PC-9 (cell line): ENCODE results near the gene STYXL2. TPM values are rescaled to one million over a fixed set of nuclear protein-coding genes. Genes with fewer than 3 reads are reported as not detected.

Experiments
- BruUV-seq: library from RNA; stranded (reverse); fragments of 400-500 nt; replicated peaks from 2 replicates; lab custom pipeline; 2021; lab: Mats Ljungman, UMichigan
- CTCF ChIA-PET: fragments of 300-600 bp; sonication (Branson Sonifier 250); formaldehyde crosslinking; loops from one replicate; lab custom pipeline; 2022; ENCODE audit warnings: antibody characterized with exemption; lab: Charles Lee
- POLR2A ChIA-PET: fragments of 300-600 bp; sonication (Branson Sonifier 250); formaldehyde crosslinking; loops from one replicate; lab custom pipeline; 2022; ENCODE audit warnings: antibody characterized with exemption; ENCODE audit not compliant: unreplicated experiment; lab: Charles Lee
- DNase-seq, 2 experiments: peaks; one replicate each; pipeline versions ENCODE4 v3.0.0 to v3.0.0-alpha.2; 2015 to 2022; ENCODE audit warnings: mixed read lengths in 1 of 2
- H2AFZ ChIP-seq: fragments of 200-600 bp; sonication (generic); 2 replicates; pipeline ENCODE4 v1.8.1; 2017; ENCODE audit warnings: antibody characterized with exemption
- H3F3A ChIP-seq: fragments of 200-600 bp; sonication (generic); 2 replicates; pipeline ENCODE4 v1.8.1; 2017; ENCODE audit warnings: antibody characterized with exemption, mild to moderate bottlenecking, low read depth; ENCODE audit not compliant: insufficient read depth
- H3K27ac ChIP-seq: fragments of 200-600 bp; sonication (generic); 2 replicates; pipeline ENCODE4 v1.6.1; 2016; ENCODE audit warnings: mixed run types
- H3K27me3 ChIP-seq: fragments of 200-600 bp; sonication (generic); 2 replicates; pipeline ENCODE4 v1.6.1; 2016; ENCODE audit warnings: low read depth, mixed run types; ENCODE audit not compliant: insufficient read depth
- H3K36me3 ChIP-seq: fragments of 200-600 bp; sonication (generic); 2 replicates; pipeline ENCODE4 v1.6.1; 2016; ENCODE audit warnings: low read depth, mixed run types
- H3K4me1 ChIP-seq: fragments of 200-600 bp; sonication (generic); replicated peaks from 2 replicates; pipeline ENCODE4 v1.6.1; 2016; ENCODE audit warnings: mixed run types; ENCODE audit not compliant: insufficient read depth
- H3K4me2 ChIP-seq: fragments of 200-600 bp; sonication (generic); 2 replicates; pipeline ENCODE4 v1.6.1; 2017; ENCODE audit warnings: mixed run types
- H3K4me3 ChIP-seq: fragments of 200-600 bp; sonication (generic); 2 replicates; pipeline ENCODE4 v1.6.1; 2016; ENCODE audit warnings: mixed run types
- H3K79me2 ChIP-seq: fragments of 200-600 bp; sonication (generic); 2 replicates; pipeline ENCODE4 v1.6.1; 2017; ENCODE audit warnings: low read depth, mixed run types
- H3K9me2 ChIP-seq: fragments of 200-600 bp; sonication (generic); 2 replicates; pipeline ENCODE4 v1.8.1; 2017; ENCODE audit warnings: mild to moderate bottlenecking; ENCODE audit not compliant: insufficient read depth
- H3K9me3 ChIP-seq: fragments of 200-600 bp; sonication (generic); 2 replicates; pipeline ENCODE4 v1.8.1; 2016; ENCODE audit warnings: low read depth; ENCODE audit not compliant: insufficient read depth
- H4K20me1 ChIP-seq: fragments of 200-600 bp; sonication (generic); 2 replicates; pipeline ENCODE4 v1.8.1; 2017; ENCODE audit not compliant: insufficient read depth
- EZH2 ChIP-seq: fragments of 200-600 bp; sonication (generic); IDR thresholded peaks from 2 replicates; pipeline ENCODE4 v1.8.0; 2017; ENCODE audit warnings: antibody characterized with exemption, low read depth
- intact Hi-C: fragments of 100-400 bp; cut with micrococcal nuclease; formaldehyde crosslinking; loops from one replicate; pipeline ENCODE4 v1.10.0; 2022; ENCODE audit not compliant: unreplicated experiment
- total RNA-seq: library from RNA; stranded (reverse); gene quantifications from 2 replicates; pipeline ENCODE4 v1.2.3, GENCODE V29; 2021
- TF ChIP-seq, protein P1 (sequence below): fragments of 200-600 bp; sonication (generic); conservative IDR thresholded peaks from 2 replicates; pipeline ENCODE4 v1.6.1; 2017; ENCODE audit warnings: mixed run types, antibody characterized with exemption, mild to moderate bottlenecking, moderate library complexity

STYXL2 gene
- total RNA-seq, 1 experiment from 2014 or later = not detected

DNA sequence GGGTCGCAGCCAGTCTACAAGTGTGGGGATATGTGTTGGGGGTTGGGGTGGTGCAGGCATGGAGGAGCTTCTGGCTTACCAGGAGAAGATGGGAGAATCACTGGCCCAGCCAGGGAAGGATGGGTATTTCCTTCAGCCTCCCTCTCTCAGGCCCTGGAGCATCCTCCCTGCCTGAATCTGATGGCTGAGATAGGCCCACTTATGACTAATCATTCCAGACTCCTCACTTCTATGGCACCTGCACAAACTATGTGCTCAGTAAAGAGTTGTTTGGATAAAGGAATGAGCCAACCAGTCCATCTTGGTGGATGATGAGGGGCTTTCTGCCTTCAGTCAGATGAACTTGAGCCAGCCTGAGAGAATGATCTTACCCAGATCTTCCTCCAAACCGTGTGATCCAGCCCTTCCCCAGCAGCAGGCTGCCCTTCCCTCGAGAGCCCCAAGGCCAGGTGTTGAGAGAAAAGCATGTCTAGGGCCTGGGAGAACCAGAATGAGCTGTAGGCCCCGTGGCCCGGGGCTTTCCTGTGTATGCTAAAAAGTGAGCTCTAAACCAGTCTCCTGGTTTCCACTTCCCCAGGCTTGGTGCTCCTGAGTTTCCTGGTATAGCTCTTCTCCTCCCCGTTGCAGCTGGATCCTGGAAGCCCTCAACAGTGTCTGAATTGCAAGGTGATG, 5.0 kb upstream of the STYXL2 start:
- Histone ChIP-seq H3K4me2 (no peak overlapping the region), H3K36me3 (no peaks in the 10 kb centered on the region), H3K79me2 (no peaks in the 10 kb centered on the region), H3K27me3 (no peaks in the 10 kb centered on the region), H3K9me2 (no peaks in the 10 kb centered on the region), H3F3A (no peaks in the 10 kb centered on the region), H3K9me3 (no peaks in the 10 kb centered on the region), H2AFZ (no peak overlapping the region), H4K20me1 (no peaks in the 10 kb centered on the region), H3K4me1 (peaks cover 7% of the 10 kb centered on the region), H3K27ac (no peak overlapping the region), H3K4me3 (no peak overlapping the region)
- no TSS peak for BruUV-seq
- ChIA-PET POLR2A (no interaction called here), CTCF (interaction anchor here (0.5 kb wide), 1 partner anchor 75 kb away, joined by 4 read pairs; no protein-coding TSS in a partner anchor)
- DNase-seq = no peak
- TF ChIP-seq, protein P1, sequence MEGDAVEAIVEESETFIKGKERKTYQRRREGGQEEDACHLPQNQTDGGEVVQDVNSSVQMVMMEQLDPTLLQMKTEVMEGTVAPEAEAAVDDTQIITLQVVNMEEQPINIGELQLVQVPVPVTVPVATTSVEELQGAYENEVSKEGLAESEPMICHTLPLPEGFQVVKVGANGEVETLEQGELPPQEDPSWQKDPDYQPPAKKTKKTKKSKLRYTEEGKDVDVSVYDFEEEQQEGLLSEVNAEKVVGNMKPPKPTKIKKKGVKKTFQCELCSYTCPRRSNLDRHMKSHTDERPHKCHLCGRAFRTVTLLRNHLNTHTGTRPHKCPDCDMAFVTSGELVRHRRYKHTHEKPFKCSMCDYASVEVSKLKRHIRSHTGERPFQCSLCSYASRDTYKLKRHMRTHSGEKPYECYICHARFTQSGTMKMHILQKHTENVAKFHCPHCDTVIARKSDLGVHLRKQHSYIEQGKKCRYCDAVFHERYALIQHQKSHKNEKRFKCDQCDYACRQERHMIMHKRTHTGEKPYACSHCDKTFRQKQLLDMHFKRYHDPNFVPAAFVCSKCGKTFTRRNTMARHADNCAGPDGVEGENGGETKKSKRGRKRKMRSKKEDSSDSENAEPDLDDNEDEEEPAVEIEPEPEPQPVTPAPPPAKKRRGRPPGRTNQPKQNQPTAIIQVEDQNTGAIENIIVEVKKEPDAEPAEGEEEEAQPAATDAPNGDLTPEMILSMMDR = no peak
- no peak for TF ChIP-seq EZH2
- intact Hi-C loops = no loop called here

DNA sequence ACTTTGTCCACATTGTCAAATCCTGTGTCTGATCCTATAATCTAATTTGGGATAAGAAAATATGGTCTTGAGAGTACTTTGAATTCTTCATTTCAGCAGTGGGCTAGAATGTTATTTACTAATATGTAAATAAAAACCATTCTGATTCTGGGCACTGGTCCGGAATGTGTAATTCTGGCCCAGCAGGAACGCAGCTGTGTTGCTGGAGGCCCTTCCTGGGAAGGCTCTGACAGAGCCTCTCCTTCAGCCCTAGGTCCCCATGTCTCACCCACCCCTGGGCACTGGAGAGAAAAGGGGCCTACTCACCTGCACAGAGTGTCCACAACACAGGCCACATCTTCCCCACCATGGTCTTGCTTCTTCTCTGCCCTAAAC, 3.9 kb upstream of the STYXL2 start:
- ChIA-PET CTCF (no interaction called here), POLR2A (no interaction called here)
- Histone ChIP-seq H3K27ac (no peak overlapping the region), H3K9me2 (no peaks in the 10 kb centered on the region), H3K4me3 (no peak overlapping the region), H3K4me2 (no peak overlapping the region), H3K36me3 (no peaks in the 10 kb centered on the region), H2AFZ (no peak overlapping the region), H3K9me3 (no peaks in the 10 kb centered on the region), H3K79me2 (no peaks in the 10 kb centered on the region), H3F3A (no peaks in the 10 kb centered on the region), H4K20me1 (no peaks in the 10 kb centered on the region), H3K4me1 (peaks cover 3% of the 10 kb centered on the region), H3K27me3 (no peaks in the 10 kb centered on the region)
- intact Hi-C loops = no loop called here
- DNase-seq = no peak
- TF ChIP-seq, protein P1 = no peak
- TF ChIP-seq EZH2 = no peak
- BruUV-seq = no TSS peak

DNA sequence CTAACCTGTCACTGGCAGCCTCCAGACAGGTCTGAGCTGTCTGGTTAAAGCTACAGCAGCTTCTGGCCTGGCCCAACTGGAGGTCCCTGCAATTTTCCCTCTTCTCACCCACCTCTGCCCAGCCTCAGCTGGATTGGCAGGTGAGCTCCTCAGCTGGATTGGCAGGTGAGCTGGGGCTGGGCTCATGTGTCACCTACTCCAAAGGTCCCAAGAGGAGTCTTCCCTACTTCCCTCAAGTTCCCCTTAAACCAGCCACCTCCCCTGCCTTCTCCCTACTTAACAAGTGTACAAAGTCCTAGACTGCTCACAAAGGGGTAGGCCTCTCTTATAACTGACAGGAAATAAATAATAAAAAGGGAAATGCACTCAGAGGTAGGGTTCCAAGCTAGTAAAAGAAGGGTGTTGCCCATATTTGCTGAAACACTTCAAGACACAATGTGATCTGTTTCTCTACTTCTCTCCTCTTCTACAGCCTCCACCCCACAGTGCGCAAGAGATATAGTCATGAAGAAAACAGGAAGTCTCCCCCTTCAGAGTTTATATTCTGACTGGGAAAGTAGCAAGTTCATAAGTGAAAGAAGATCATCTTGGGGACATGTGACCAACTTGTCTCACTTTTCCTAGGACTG, 3.4 kb upstream of the STYXL2 start, which contains the start of gene GPA33:
GPA33 (minus strand) TSS at position 64 of the 629 bp plus-strand sequence. CDS start 90 bp downstream, outside the sequence.
- POLR2A ChIA-PET = no interaction called here
- Histone ChIP-seq H3K27ac (no peak within 1 kb of the TSS), H3K4me3 (no peak within 1 kb of the TSS), H3K79me2 (no peaks in the 10 kb centered on the region), H2AFZ (no peak within 1 kb of the TSS), H4K20me1 (no peaks in the 10 kb centered on the region), H3K36me3 (no peaks in the 10 kb centered on the region), H3F3A (peaks cover under 1% of the 10 kb centered on the region; the same call in 1 of the 2 replicates), H3K9me3 (no peaks in the 10 kb centered on the region), H3K27me3 (no peaks in the 10 kb centered on the region), H3K9me2 (no peaks in the 10 kb centered on the region), H3K4me1 (peaks cover 8% of the 10 kb centered on the region), H3K4me2 (no peak within 1 kb of the TSS)
- CTCF ChIA-PET = no interaction called here
- no TSS peak for BruUV-seq
- TF ChIP-seq, protein P1 = no peak
- TF ChIP-seq EZH2 = no peak
- DNase-seq = no peak
- intact Hi-C loops = no loop called here
